CD4-positive, alpha-beta T cell (primary cell): ENCODE data around the gene SLC36A2. TPM values are rescaled to one million over a fixed set of nuclear protein-coding genes. Genes with fewer than 3 reads are reported as not detected.

ENCODE experiments used
- ATAC-seq: fragments of 200-7000 bp; cut with Tn5 transposase; one replicate; pipeline ENCODE4 v1.10.0; 2022; ENCODE audit warnings: mild to moderate bottlenecking; ENCODE audit not compliant: poor library complexity
- CTCF ChIA-PET: fragments of 350-600 bp; sonication (Branson Sonifier 250); formaldehyde crosslinking; loops from one replicate; lab custom pipeline; 2021; ENCODE audit warnings: antibody characterized with exemption, inconsistent platforms; lab: Charles Lee
- POLR2A ChIA-PET: fragments of 350-600 bp; sonication (Branson Sonifier 250); formaldehyde crosslinking; loops from one replicate; lab custom pipeline; 2021; ENCODE audit warnings: antibody characterized with exemption, inconsistent platforms; lab: Charles Lee
- DNase-seq, 14 experiments: peaks; one replicate each; pipeline ENCODE4 v3.0.0-alpha.2; 2013 to 2020; ENCODE audit warnings: mixed read lengths in 2 of 14
- H3K27ac ChIP-seq, 2 donors: one replicate each; pipeline versions ENCODE4 v1.5.1 to v1.7.0; 2013; ENCODE audit warnings: low read length in 2 of 2, low read depth in 1 of 2, mild to moderate bottlenecking in 1 of 2
- H3K27me3 ChIP-seq, 2 experiments: 1 replicate in 1 of 2; 2 replicates in 1 of 2; pipeline versions ENCODE4 v1.6.1 to v1.7.0; 2013; ENCODE audit warnings: low read length in 2 of 2, control low read depth in 1 of 2, mild to moderate bottlenecking in 1 of 2, moderate library complexity in 1 of 2; ENCODE audit not compliant: insufficient read depth in 2 of 2, control insufficient read depth in 1 of 2
- H3K36me3 ChIP-seq: one replicate; pipeline ENCODE4 v1.6.1; 2013; ENCODE audit warnings: low read length, control low read depth; ENCODE audit not compliant: insufficient read depth
- H3K4me1 ChIP-seq: one replicate; pipeline ENCODE4 v1.6.1; 2013; ENCODE audit warnings: low read length, control low read depth; ENCODE audit not compliant: insufficient read depth
- H3K4me3 ChIP-seq: one replicate; pipeline ENCODE4 v1.5.1; 2013; ENCODE audit warnings: mild to moderate bottlenecking, low read length, moderate library complexity
- H3K9me3 ChIP-seq, 2 experiments: 1 replicate in 1 of 2; 2 replicates in 1 of 2; pipeline versions ENCODE4 v1.6.1 to v1.7.0; 2013; ENCODE audit warnings: low read length in 2 of 2, mild to moderate bottlenecking in 2 of 2, control low read depth in 1 of 2, moderate library complexity in 1 of 2; ENCODE audit not compliant: control insufficient read depth in 1 of 2, insufficient read depth in 1 of 2
- H3K27ac Mint-ChIP-seq: one replicate; pipeline ENCODE4 v1.8.0; 2020; ENCODE audit warnings: mixed read lengths
- H3K27me3 Mint-ChIP-seq: one replicate; pipeline ENCODE4 v1.8.0; 2021; ENCODE audit warnings: mixed read lengths
- H3K36me3 Mint-ChIP-seq: one replicate; pipeline ENCODE4 v1.8.0; 2021; ENCODE audit warnings: low read depth, mixed read lengths
- H3K4me1 Mint-ChIP-seq: one replicate; pipeline ENCODE4 v1.8.0; 2021; ENCODE audit warnings: low read depth, mixed read lengths
- H3K4me3 Mint-ChIP-seq: one replicate; pipeline ENCODE4 v1.8.0; 2020; ENCODE audit warnings: mild to moderate bottlenecking, mixed read lengths
- H3K9me3 Mint-ChIP-seq: one replicate; pipeline ENCODE4 v1.8.0; 2020; ENCODE audit warnings: mixed read lengths
- CTCF ChIP-seq: fragments of 200-600 bp; IDR thresholded peaks from one replicate; pipeline ENCODE4 v1.8.0; 2022; ENCODE audit warnings: antibody characterized with exemption, mild to moderate bottlenecking
- intact Hi-C, 2 experiments: fragments of 100-400 bp; cut with DNase I in 1 of 2; cut with micrococcal nuclease in 1 of 2; formaldehyde crosslinking; loops; one replicate each; pipeline versions ENCODE4 v1.15.1 to v1.9.0; 2023 to 2025; cut with DNase I, micrococcal nuclease
- total RNA-seq, 174 experiments: library from RNA in 2 of 174; stranded (reverse) in 2 of 174; gene quantifications; one replicate each; pipeline ENCODE4 v1.2.3 and lab custom pipeline; 2021 to 2026

SLC36A2 gene
- total RNA-seq, 2 experiments from 2014 or later = not detected

- no peak overlapping the region for H3K4me3 ChIP-seq
- no peaks in the 10 kb centered on the region for H3K4me1 Mint-ChIP-seq
- intact Hi-C loops = no loop called here
- no peak for DNase-seq
- H3K9me3 ChIP-seq = no peaks in the 10 kb centered on the region
- no peak overlapping the region for H3K4me3 Mint-ChIP-seq
- no peak overlapping the region for H3K27ac Mint-ChIP-seq
- ATAC-seq = no peak
- ChIA-PET POLR2A (no interaction called here), CTCF (no interaction called here)
- no peak for TF ChIP-seq CTCF
- H3K27me3 ChIP-seq = no peaks in the 10 kb centered on the region
- no peak overlapping the region for H3K27ac ChIP-seq
- no peaks in the 10 kb centered on the region for H3K36me3 ChIP-seq
- no peaks in the 10 kb centered on the region for H3K27me3 Mint-ChIP-seq
- H3K36me3 Mint-ChIP-seq = no peaks in the 10 kb centered on the region
- H3K4me1 ChIP-seq = no peaks in the 10 kb centered on the region
- no peaks in the 10 kb centered on the region for H3K9me3 Mint-ChIP-seq
These were observed 66.9 kb downstream of the SLC36A2 start for GRCh38 chr5:151280443-151280842.

- H3K36me3 Mint-ChIP-seq = no peaks in the 10 kb centered on the region
- no peaks in the 10 kb centered on the region for H3K27me3 ChIP-seq
- CTCF ChIA-PET = interaction anchor here (0.6 kb wide), 1 partner anchor 471 kb away, joined by 4 read pairs; no protein-coding TSS in a partner anchor
These were observed 68.5 kb downstream of the SLC36A2 start for GRCh38 chr5:151278845-151279244.

GRCh38 chr5:151275803-151276202 is 71.6 kb downstream of the SLC36A2 start:
- Histone ChIP-seq H3K9me3 (no peaks in the 10 kb centered on the region), H3K27ac (no peak overlapping the region), H3K4me1 (no peaks in the 10 kb centered on the region), H3K36me3 (no peaks in the 10 kb centered on the region), H3K27me3 (no peaks in the 10 kb centered on the region), H3K4me3 (no peak overlapping the region)
- DNase-seq = no peak
- ATAC-seq = no peak
- no peaks in the 10 kb centered on the region for H3K27me3 Mint-ChIP-seq
- no peak overlapping the region for H3K27ac Mint-ChIP-seq
- no peak overlapping the region for H3K4me3 Mint-ChIP-seq
- H3K4me1 Mint-ChIP-seq = no peaks in the 10 kb centered on the region
- no peaks in the 10 kb centered on the region for H3K36me3 Mint-ChIP-seq
- H3K9me3 Mint-ChIP-seq = no peaks in the 10 kb centered on the region
- intact Hi-C loops = no loop called here
- ChIA-PET CTCF (no interaction called here), POLR2A (no interaction called here)
- TF ChIP-seq CTCF = no peak

More at GRCh38 chr5:151278845-151279244, 68.5 kb downstream of the SLC36A2 start:
- intact Hi-C loops = no loop called here
- Mint-ChIP-seq H3K9me3 (no peaks in the 10 kb centered on the region), H3K27me3 (no peaks in the 10 kb centered on the region), H3K27ac (no peak overlapping the region), H3K4me3 (no peak overlapping the region), H3K4me1 (no peaks in the 10 kb centered on the region)
- H3K27ac ChIP-seq = no peak overlapping the region
- DNase-seq = no peak
- TF ChIP-seq CTCF = no peak
- H3K4me1 ChIP-seq = no peaks in the 10 kb centered on the region
- POLR2A ChIA-PET = no interaction called here
- no peaks in the 10 kb centered on the region for H3K36me3 ChIP-seq
- no peaks in the 10 kb centered on the region for H3K9me3 ChIP-seq
- no peak overlapping the region for H3K4me3 ChIP-seq
- ATAC-seq = no peak
